NB4 (cell line): ENCODE measurements around the gene CHIC2.
"Not testable (repeated sequence)": the region's sequence is repeated elsewhere in the genome, so short reads cannot be mapped to it uniquely, and the experiment has no call there.

Experiments
- DNase-seq: peaks from one replicate; pipeline ENCODE4 v3.0.0; 2010; ENCODE audit warnings: low read depth
- H3K4me3 ChIP-seq: one replicate; pipeline ENCODE4 v1.5.1; 2011; ENCODE audit warnings: mild to moderate bottlenecking, low read depth, low read length, moderate library complexity
- MYC ChIP-seq: IDR thresholded peaks from 2 replicates; pipeline ENCODE4 v1.6.1; 2011; ENCODE audit warnings: low read depth, low read length
- POLR2A ChIP-seq: IDR thresholded peaks from 2 replicates; pipeline ENCODE4 v1.6.1; 2011; ENCODE audit warnings: mild to moderate bottlenecking; ENCODE audit not compliant: insufficient read length; ENCODE audit errors: extremely low read depth
- TF ChIP-seq, protein P1 (sequence below): IDR thresholded peaks from 2 replicates; pipeline ENCODE4 v1.6.1; 2011; ENCODE audit warnings: low read depth, low read length
- TF ChIP-seq, protein P2 (sequence below): IDR thresholded peaks from one replicate; pipeline ENCODE4 v1.5.1; 2012; ENCODE audit warnings: low read depth, low read length

CHIC2 gene

DNA sequence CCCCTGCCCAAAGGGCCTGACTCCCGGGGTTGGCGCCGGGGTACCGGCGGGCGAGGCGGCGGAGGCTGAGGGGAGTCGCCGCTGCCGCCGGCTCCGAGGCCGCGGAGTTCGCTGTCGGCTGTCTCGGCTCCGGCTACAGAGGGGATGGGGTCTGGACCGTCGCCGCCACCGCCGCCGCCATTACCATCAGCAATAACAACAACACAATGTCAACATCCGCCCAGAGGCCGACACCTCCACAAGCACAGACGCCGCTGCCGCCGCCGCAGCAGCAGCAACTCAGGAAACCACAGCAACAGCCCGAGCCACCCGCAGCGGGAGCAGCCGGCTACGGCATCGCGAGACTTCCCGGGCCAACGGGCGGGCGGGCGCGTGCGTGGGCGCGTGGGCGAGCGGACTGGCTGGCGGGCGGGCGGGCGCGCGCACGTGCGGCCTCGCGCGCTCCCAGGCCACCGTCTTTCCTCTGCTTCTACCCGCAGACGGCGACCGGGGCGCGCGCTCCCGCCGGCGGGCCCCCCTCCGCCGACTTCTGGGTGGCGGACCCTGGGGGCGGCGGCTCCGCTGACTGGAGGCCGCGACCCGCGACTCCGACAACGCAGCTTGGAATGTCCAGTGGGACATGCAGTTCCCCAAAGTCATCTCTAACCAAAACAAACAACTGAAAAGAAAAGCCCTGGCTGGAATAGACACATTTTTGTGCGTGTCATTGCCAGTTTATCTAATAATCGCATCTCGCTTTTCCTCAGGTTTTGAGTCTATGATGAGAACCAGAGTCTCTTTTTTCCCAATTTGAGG, at the start of gene CHIC2:
Gene CHIC2 (minus strand): TSS at position 289 of the 795 bp plus-strand sequence. CDS start 305 bp downstream, outside the sequence.
- peak; percentile 98 for DNase-seq
- TF ChIP-seq POLR2A: peak; percentile 88
- TF ChIP-seq, protein P1, sequence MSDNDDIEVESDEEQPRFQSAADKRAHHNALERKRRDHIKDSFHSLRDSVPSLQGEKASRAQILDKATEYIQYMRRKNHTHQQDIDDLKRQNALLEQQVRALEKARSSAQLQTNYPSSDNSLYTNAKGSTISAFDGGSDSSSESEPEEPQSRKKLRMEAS: peak; percentile 6; the same call in 1 of the 2 replicates
- TF ChIP-seq, protein P2, sequence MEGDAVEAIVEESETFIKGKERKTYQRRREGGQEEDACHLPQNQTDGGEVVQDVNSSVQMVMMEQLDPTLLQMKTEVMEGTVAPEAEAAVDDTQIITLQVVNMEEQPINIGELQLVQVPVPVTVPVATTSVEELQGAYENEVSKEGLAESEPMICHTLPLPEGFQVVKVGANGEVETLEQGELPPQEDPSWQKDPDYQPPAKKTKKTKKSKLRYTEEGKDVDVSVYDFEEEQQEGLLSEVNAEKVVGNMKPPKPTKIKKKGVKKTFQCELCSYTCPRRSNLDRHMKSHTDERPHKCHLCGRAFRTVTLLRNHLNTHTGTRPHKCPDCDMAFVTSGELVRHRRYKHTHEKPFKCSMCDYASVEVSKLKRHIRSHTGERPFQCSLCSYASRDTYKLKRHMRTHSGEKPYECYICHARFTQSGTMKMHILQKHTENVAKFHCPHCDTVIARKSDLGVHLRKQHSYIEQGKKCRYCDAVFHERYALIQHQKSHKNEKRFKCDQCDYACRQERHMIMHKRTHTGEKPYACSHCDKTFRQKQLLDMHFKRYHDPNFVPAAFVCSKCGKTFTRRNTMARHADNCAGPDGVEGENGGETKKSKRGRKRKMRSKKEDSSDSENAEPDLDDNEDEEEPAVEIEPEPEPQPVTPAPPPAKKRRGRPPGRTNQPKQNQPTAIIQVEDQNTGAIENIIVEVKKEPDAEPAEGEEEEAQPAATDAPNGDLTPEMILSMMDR: no peak
- peak within 1 kb of the TSS; percentile 94 for H3K4me3 ChIP-seq

DNA sequence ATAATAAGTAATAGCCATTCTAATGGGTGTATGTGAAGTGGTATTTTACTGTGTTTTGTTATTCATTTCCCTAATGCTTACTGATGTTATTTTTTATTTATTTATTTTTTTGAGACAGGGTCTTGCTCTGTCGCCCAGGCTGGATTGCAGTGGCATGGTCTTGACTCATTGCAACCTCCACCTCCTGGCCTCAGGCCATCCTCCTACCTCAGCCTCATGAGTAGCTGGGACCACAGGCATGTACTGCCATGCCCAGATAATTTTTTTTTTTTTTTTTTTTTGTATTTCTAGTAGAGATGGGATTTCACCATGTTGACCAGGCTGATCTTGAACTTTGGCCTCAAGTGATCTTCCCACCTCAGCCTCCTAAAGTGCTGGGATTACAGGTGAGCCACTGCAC, 48.8 kb upstream of the CHIC2 start:
- not testable (repeated sequence) for H3K4me3 ChIP-seq, DNase-seq

DNA sequence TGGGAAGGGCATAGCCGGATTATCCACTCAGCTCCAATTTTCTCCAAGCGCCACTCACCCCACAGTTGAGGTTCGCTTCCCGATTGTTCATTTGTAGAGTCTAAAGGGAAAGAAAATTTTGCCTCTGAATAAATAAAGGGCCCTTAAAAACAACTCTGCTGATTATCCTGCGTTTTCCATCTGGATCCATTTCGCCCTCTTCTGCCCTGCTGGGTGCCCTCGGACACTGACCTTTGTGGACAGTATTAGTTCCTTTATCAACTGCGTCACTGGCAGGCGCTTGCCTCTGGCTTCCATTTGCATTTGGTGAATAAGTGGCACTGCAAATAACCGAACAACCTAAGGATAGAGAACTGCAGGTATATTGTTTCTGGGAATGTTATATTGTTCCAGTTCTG, 45.6 kb upstream of the CHIC2 start:
- no peak overlapping the region for H3K4me3 ChIP-seq
- TF ChIP-seq MYC (no peak), POLR2A (no peak)
- TF ChIP-seq, protein P2: no peak
- TF ChIP-seq, protein P1: no peak
- no peak for DNase-seq

DNA sequence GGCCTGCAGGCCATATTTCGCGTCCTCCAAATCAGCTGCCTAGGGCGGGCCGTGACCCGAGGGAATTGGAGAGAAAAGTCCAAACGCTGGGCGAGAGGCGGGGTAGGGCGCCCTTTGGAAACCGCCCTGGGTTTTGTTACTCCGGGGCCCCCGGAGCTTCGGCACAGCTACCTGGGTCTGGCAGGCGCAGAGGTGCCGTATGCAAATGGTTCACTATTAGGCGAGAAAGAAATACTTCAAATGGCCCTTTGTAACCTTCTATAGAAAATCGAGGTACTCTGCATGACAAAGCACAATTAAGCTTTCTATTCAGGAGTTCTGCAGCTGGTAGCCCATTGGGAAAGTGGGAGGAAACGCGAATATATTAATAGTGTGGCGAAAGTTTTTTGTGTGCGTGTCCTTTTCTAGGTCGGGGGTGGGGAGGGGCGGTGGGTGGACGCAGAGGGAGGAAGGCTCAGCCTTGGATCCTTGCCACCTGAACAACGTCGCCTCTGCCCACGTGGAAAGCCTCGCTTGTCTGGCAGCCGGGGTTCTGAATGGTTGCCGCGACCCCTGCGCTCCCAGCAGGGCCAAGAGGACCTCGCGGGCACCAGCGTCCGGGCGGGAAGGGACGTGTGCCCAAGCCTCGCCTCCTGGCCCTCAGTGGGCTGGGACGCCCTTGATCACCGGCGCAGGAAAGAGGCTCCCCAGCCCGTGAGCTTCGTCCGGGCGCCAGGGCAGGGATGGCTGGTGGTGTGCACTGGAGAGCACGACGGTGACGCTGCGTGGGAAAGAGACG, 45.0 kb upstream of the CHIC2 start:
- DNase-seq: no peak
- H3K4me3 ChIP-seq: no peak overlapping the region
- TF ChIP-seq, protein P2: no peak
- no peak for TF ChIP-seq MYC
- TF ChIP-seq, protein P1: no peak

DNA sequence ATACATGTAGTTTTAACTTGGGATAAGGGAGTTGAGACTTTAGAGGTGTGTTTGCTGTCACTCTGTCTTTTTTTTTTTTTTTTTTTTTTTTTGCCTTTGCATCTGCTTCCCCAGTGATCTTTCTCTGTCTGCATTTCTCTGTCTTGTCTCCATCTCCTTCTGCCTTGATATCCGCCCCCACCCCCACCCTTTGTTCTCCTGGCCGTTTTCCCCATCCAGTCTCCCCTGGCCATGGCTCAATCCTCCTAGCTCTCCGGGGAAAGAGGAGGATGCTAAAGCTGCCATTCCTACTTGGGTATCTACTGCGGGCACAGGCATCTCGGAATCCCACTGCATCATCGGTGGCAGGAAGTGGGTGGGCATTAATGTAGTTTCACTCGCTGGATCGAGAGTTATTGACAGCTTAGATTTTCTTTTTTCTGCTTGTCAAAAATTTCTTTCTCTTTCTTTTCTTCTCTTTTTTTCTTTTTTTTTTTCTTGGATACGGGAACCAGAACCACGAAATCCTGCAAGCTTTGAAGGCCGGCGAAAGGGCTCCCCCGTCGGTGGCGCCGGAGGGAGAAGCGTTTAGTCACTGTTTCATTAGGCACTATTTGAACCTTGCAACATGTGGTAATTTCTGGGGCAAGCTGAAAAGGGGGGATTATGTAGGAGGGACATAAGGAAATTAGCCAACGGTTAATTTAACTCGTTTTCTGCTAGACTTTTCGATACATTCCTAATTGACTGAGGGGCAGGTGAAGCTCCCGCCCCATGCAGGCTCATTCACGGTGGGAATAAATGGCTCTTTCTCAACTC, 43.7 kb upstream of the CHIC2 start:
- TF ChIP-seq, protein P2: no peak
- no peak for TF ChIP-seq MYC
- TF ChIP-seq POLR2A: no peak
- TF ChIP-seq, protein P1: no peak
- DNase-seq: no peak
- no peak overlapping the region for H3K4me3 ChIP-seq

DNA sequence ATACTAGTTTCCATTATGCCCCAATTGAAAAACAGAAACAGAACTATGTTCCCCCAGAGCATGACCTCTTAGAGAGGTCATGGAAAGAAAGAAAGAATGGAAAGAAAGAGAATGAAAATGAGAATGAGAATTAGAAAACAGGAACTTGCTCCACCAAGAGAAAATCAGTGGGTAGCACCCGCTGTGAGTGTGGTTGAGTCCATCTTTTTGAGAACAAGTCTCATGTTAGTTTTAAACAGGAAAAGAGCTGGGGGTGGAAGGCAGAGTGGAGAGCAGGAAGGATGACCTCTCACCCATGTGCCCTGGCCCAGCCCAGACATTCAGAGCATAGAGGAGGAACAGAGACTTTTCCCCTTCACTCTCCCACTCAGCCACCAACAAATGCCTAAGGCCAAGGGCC, 40.5 kb upstream of the CHIC2 start:
- no peak overlapping the region for H3K4me3 ChIP-seq
- DNase-seq: peak; percentile 69
- TF ChIP-seq, protein P2: no peak
- TF ChIP-seq POLR2A: no peak
- TF ChIP-seq, protein P1: peak; percentile 54; the same call in 1 of the 2 replicates
- no peak for TF ChIP-seq MYC
